OCI-M2 (cell line): ENCODE data around the gene CERS5.
"Not testable (repeated sequence)": the region's sequence is repeated elsewhere in the genome, so short reads cannot be mapped to it uniquely, and the experiment has no call there.

Source experiments
- DNase-seq: peaks from one replicate; lab custom pipeline; 2025; ENCODE audit not compliant: unreplicated experiment; lab: John Stamatoyannopoulos, UW

The CERS5 gene

GRCh38 chr12:50187084-50187900, 20.1 kb upstream of the CERS5 start:
- no peak for DNase-seq

DNA sequence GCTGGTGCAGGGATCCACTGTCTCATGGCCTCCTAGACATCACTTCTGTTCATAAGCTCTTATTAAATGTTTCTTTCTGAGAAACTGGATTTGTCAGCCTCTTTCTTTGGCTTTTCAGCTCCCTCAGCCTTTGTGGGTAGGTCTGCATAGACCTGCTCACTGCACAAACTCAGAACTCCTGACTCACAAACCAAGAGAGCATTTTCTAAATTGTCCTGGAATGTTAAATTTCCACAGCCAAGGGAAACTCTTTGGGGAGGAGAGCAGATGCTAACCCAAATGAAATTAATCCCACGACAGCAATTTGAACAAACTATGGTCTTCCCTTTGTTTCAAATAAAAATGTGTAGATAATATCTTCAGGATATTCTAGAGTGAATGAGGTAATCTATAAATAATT, 19.5 kb upstream of the CERS5 start:
- no peak for DNase-seq

DNA sequence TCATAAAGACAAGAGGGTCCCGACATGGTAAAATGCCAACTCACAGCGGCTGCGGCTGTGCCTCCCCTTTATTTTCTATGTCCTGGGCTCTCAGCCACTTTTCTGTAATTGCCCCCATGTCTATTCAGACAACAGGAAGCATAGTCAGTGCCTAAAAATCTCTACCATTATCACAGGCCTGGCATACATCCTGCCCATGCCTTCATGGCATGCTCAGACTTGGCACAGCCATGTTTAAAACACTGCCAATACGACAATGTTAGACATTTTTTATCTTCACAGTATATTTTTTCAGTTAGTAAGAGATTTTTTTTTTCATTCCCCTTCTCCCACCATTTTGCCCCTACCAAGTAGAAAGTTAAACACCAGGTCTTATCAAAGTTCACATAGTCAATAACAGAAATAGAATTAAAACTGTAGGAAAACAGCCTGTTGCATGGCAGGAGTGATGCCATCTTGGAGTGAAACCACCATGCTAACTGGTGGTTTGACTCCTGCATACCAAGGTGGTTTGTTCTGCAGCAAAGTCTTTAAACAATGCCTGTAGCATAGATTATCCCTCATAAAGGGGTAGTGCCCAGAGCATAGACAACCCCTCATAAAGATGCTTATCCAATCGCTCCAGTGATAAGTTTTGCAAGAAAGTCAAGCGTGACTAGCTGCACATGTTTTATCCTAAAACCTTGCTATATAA, 18.9 kb upstream of the CERS5 start:
- DNase-seq: no peak

DNA sequence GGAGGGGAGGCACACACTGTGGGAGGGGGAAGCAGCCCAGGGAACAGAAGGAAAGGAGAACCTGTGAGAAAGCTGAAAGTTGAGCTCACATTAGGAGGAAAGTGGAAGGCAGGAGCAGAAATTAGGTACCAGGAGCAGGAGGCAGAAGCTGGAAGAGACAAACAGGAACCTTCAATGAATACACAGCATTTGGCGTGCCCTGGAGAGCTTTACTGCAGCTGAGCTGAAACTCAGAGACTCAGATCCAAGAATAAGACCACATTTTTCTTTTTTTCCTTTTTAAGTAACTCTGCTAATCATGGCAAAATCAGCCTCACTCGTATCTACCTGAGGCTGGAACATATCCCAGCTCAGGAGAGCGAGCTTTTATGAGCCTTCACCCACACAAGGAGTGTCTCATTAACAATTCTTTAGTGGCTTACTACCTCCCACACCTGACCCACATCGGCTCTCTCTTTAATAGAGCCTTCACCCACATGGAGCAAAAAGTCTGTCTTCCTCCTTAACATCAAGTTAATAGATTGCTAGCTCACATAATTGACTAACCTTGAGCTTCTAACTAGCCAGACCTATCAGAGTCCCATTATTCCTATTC, 18.2 kb upstream of the CERS5 start:
- DNase-seq: no peak

- no peak for DNase-seq
Measured at GRCh38 chr12:50184261-50184660, 17.1 kb upstream of the CERS5 start.

DNA sequence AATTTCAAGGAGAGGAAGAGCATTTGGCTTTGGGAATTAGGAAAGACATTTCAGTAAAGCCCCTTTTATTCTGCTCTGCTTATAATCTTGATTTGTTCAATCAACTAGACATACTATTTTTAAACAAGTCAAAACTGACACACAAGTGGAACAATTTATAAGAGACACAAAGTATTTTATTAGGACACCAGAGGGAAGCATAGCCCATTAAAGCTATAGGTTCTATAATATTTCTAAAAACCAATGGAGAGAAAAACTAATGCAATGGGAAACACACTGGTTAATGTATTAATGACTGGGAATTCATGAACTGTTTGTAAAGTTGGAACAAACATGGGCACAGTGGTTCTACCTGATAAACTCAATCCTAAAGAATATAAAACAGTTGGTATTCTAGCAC, 15.3 kb upstream of the CERS5 start:
- no peak for DNase-seq

- no peak for DNase-seq
Measured at GRCh38 chr12:50181691-50182090, 14.5 kb upstream of the CERS5 start.

DNA sequence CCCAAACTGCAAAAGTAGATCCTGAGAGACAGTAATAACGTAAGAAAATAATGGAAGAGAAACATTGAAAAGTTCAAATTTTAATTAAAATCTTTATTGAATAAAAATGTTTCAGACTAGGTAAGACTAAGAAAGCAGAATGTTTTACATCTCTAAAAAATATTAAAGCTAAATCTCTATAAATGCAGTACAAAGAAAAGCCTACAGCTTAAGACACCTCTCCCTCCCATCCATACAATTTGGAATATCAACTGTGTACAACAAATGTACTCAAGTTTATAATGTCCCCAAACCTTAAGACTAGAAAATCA, 8.5 kb upstream of the CERS5 start:
- no peak for DNase-seq

DNA sequence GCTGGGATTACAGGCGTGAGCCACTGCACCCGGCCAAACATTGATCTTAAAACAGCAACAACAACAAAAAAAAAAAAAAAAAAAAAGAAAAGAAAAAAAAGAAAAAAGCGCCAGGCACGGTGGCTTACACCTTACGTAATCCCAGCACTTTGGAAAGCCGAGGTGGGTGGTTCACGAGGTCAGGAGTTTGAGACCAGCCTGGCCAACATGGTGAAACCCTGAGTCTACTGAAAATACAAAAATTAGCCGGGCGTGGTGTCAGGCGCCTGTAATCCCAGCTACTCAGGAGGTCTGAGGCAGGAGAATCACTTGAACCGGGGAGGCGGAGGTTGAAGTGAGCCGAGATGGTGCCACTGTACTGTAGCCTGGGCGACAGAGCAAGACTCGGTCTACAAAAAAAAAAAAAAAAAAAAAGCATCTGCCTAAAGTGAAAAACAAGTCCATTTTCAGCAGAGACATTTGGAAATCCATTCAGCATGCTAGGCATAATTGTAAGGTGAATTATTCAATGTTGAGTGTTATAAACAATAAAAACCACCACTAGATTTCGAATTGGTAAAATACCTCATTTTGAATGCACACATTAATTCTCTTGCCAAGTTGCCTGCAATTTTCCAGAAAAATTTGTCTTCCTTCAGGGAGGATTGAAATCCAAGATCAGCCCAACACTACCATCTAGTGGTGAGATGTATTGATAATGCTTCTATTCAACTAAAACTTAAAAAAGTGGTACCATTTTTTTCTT, 8.0 kb upstream of the CERS5 start:
- peak; percentile 44 for DNase-seq

- no peak for DNase-seq
Measured at GRCh38 chr12:50166799-50167048, 445 bp downstream of the CERS5 start.

GRCh38 chr12:50164963-50165362, 2.2 kb downstream of the CERS5 start:
- DNase-seq: no peak

DNA sequence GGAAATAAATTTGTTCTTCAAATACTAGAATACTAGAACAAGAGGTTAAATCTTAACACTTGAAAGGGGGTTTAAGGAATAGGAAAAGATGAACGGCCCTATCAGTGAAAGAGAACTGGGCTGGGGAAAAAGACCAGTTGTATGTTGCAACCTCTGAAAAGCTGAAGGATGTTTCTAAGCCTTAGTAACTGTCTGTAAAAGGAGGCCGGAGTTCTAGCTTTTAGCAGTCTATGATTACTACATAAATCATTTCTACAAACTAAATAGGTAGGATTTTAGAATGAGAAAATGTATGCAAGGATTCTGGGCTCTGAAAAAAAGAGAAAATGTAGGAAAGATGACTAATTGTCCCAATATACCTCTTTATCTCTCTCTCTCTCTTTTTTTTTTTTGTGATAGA, 4.9 kb downstream of the CERS5 start:
- no peak for DNase-seq

DNA sequence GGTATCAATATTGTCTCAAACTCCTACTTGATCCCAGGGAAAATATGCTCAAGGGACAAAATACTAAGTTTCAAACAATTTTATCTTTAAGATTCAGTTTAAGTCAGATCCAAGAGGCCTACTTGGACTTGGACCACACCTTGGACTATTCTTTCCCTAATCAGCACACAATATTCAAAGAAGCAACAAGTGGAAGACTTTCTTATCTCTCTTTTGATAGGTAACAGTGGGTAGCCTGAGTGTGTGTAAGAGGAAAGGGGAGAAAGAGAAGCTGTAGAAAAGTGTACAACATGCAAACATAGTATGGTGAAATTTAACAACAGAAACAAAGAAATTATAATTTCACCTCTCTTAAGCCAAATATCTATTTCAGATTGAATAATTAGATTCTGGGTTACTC, 6.5 kb downstream of the CERS5 start:
- no peak for DNase-seq

GRCh38 chr12:50157259-50157658, 9.9 kb downstream of the CERS5 start:
- DNase-seq: no peak

GRCh38 chr12:50156641-50157040, 10.5 kb downstream of the CERS5 start:
- no peak for DNase-seq

- DNase-seq: not testable (repeated sequence)
Measured at GRCh38 chr12:50154947-50155346, 12.2 kb downstream of the CERS5 start.

GRCh38 chr12:50151047-50151687, 16.0 kb downstream of the CERS5 start:
- DNase-seq: no peak

DNA sequence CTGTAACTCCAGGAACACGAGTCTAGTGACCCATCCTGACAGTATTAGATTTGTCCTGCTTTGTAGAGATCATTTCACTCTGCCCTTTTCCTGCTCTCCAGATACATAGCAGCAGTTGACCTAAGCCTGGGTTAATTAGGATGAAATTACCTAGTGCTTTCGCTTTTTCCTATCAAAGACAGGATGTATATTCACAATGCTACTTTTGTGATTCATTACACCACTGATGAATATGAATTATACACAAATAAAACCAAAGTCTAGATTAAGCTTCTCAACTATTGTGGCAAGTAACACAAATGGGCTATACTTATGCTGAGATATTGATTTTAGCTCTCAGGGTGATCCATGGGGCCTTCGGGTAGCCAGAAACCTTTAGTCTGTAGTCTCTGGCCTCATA, 17.9 kb downstream of the CERS5 start:
- DNase-seq: no peak

DNA sequence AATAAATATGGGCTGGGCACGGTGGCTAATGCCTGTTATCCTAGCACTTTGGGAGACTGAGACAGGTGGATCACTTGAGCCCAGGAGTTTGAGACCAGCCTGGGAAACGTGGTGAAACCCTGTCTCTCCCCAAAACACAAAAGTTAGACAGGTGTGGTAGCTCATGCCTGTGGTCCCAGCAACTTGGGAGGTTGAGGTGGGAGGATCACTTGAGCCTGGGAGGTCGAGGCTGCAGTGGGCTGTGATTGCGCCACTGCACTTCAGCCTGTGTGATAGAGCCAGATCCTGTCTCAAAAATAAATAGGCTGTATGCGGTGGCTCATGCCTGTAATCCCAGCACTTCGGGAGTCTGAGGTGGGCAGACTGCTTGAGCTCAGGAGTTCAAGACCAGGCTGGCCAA, 19.2 kb downstream of the CERS5 start:
- DNase-seq: not testable (repeated sequence)

DNA sequence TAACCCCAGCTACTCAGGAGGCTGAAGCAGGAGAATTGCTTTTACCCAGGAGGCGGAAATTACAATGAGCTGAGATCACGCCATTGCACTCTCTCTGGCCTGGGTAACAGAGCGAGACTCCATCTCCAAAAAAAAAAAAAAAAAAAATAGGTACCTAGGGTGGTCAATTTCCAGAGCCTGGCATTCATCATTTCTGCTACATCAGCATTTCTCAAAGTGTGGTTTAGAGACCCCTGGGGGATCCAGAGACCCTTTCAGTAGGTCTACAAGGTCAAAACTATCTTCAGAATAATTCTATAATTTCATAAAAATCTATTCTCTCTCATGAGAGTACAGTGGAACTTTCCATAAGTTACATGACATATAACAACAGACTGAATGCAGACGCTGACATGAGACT, 19.9 kb downstream of the CERS5 start:
- no peak for DNase-seq

DNA sequence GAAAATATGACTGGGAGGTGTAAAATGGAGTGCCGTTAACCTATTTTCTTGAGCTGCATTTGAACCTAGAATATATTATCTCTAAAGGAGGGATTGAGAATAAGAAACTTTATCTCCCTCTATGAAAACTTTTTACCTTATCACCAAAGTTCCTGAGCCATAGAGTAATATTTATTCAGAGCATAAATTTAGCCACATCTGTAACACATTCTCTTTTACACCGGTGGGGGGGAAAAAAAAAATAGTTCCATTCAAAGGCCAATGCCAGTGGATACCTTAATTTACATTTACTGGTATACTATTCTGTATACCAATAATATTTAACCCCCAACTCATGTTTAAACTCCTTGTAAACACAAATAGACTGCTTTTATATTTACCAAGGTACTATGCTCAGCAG, 21.7 kb downstream of the CERS5 start:
- no peak for DNase-seq

DNA sequence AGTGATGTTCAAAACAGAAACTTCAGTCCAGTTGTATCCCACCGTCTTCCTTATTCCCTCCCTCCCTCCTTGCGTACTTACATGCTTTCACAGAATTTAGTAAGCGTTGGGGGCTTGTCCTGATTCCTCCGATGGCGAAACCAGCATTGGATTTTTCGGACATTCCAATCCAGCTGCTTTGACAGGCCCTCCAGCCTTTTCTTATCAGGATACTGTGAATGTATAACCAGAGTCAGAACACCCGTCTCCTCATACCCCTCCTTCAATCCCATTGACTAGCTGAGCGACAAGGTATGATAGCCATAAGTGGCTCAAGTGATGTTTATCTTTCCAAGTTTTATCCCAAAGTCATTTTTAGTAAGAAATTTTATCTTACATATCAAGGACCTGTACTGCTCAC, 24.2 kb downstream of the CERS5 start:
- DNase-seq: no peak
